ENCODE measurements around the gene OLR1.
"Not testable (repeated sequence)": the region's sequence is repeated elsewhere in the genome, so short reads cannot be mapped to it uniquely, and the experiment has no call there.

Gene OLR1

DNA sequence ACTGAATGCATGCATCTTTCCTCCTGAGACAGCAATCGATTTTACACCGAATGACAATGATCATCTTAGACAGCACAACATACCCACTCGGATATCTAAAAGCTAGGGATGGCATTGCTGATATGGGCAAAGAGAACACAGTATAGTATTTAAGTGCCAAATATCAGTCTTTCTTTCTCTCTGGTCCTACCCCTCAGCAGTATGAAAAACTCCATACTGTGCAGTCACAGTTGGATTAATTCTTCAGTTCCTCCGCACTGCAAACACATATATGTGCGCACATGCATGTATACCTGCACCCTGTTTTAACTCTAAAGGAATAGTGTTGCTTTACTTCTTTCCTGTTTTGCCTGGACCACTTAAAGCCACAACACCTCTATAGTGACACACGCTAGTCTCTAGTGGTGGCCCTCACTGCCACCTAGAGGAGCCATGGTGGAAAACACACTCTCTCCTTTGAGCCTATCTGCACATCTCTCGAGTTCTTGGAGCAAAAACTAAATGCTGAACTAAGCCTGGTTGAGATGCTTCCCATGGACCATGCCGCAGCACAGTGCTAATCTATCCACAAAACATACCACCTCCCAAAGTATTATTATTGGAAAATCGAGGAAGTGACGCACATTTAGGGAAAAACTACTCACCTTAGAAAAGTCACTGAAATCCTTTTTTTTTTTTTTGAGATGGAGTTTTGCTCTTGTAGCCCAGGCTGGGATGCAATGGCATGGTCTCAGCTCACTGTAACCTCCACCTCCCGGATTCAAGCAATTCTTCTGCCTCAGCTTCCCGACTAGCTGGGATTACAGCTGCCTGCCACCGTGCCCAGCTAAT is 18.8 kb upstream of the OLR1 start:
- peak in 1 of 2 experiments; percentile 16 for DNase-seq

DNA sequence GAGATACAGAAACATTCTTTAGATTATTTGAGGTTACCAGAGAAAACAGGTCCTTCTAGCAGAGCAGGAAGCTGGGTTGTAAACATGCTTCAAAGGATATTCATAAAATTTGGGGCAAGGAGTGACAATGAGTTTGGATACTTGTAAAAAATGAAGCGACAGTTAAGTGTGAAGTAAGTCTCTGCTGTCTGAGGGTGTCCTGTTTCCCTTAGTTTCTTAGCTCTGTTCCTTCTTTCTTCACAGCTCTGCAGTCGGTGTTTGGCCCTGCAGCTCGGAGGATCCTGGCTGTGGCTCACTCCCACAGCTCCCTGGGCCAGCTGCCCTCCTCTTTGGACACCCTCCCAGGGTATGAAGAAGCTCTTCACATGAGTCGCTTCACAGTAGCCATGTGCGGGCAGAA is 17.7 kb upstream of the OLR1 start:
- DNase-seq: no peak

DNA sequence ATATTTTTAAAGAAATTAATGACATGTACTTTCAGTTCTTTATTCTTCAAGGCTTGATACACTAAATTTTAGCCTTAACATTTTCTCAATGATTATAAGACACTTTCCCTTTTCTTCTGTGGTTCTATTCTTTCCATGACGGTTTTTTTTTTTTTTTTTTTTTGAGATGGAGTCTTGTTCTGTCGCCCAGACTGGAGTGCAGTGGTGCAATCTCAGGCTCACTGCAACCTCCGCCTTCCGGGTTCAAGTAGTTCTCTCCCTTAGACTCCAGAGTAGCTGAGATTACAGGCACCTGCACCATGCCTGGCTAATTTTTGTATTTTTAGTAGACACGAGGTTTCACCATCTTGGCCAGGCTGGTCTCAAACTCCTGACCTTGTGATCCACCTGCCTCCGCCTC is 15.0 kb upstream of the OLR1 start:
- not testable (repeated sequence) for DNase-seq

DNA sequence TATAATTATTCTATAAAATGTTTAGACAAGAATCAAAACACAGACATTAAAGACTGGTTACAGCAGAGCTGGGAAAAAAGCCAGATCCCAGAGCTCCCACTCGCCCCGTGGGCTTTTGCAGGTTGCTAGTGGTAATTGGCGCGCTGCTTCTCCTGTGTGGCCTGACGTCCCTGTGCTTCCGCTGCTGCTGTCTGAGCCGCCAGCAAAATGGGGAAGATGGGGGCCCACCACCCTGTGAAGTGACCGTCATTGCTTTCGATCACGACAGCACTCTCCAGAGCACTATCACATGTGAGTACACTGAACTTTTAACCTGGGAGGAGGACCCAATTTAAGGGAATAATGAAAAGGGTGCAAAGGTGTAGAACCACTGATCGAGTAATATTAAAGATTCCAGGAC is 14.4 kb upstream of the OLR1 start:
- DNase-seq: no peak

- no peak for DNase-seq
These were observed 12.4 kb upstream of the OLR1 start for GRCh38 chr12:10184261-10184843.

- DNase-seq: no peak
These were observed 10.6 kb upstream of the OLR1 start for GRCh38 chr12:10182354-10183049.

DNA sequence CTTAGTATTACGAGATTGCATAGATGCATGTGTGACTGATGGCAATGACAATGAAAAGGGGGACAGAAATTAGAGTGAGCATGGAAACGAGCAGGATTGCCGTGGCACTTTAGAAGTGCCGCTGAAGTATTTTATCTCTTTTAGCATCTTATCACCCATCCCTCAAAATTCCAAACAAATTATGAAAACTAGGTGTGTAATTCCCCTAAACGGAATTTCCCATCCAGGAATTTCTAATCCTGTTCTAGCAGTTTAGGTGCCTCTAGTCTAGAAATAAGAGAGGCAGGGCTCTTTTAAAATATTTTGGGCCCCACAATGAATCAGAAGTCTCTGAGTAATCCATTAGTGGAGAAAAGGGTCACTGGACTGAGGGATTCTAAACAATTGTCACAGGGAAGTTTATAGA is 7.8 kb upstream of the OLR1 start:
- no peak for DNase-seq

DNA sequence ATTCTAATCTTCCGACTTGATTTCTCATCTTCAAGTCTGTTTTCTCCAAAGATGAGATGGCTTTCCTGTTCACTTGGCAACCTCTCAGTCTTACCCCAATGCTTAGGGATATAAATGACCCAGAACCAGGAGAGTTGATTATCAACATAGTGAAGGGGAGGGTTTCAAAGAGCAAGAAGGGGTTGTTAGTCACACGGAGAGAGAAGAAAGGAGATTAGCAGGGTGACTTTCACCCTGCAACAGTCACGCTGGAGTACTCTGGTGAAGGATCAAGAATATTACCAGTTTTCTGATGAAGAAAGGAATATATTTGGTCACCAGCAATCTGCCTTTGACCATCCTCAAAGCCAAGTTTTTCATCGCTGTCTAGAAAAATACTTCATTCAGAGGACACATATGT is 6.9 kb upstream of the OLR1 start, which contains the start of gene TMEM52B:
TSS of gene TMEM52B (plus strand) at position 212 of the 400 bp plus-strand sequence. CDS start 543 bp downstream, outside the sequence.
- no peak for DNase-seq

- DNase-seq: no peak
These were observed 4.1 kb upstream of the OLR1 start for GRCh38 chr12:10175846-10176636.

DNA sequence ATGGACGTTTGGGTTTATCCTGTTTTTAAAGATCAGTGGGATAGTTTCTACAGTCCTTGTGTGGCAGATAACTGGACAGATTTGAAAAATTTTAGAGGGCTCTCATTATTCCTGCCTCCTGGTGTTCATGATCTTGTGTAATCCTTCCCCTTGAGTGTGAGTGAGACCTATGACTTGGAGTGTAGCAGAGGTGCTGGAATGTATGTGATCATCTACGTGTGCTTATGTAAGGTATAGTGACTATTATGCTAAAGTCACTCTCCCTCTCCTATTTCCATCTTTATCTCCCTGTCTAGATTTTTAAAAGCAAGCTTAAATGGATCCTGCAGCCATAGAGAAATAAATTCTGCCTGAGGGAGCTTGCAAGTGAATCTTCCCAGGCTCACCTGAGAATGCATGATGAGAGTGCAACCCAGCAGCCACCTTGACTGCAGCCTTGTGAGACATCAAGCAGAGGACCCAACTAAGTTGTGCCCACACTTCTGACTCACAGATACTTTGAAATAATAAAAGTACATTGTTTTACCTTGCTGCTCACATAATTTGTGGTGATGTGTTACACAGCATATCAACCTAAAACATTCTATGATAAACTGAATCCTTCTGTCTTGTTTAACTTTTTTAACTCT is 3.2 kb upstream of the OLR1 start:
- DNase-seq: no peak

DNA sequence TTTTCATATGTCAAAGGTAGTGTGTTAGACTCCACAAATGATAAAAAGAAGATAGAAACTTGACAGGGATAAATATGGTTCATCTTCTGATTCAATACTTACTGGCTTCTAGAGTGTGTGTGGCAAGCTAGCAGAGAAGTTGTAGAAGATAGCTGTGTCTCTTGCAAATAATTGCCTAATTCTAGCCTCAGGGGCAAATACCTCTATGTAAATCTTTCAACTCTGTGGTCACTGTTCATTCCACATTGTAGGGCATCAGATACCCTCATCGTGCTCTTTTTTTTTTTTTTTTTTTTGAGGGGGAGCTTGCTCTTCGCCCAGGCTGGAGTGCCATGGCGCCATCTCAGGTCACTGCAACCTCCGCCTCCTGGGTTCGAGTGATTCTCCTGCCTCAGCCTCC is 1.7 kb downstream of the OLR1 start:
- no peak for DNase-seq

GRCh38 chr12:10169104-10169503 is 2.8 kb downstream of the OLR1 start:
- DNase-seq: no peak

- no peak for DNase-seq
These were observed 4.3 kb downstream of the OLR1 start for GRCh38 chr12:10167599-10167998.

DNA sequence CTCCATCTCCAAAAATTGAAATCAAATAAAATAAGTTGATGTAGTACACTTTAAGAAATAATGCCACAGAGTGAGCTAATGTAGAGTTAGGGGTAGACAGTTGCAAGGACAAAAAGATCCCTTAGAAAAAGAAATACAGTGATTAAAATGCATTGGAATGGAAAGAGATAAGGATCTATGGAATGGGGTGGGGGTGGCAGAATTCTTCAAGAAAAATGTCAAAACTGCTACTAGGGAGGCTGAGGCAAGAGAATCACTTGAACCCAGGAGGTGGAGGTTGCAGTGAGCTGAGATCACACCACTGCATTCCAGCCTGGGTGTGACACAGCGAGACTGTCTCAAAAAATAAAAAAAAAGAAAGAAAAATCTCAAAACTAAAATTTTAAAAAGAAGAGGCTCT is 6.5 kb downstream of the OLR1 start:
- DNase-seq: no peak

GRCh38 chr12:10163084-10163483 is 8.8 kb downstream of the OLR1 start:
- DNase-seq: no peak

- DNase-seq: no peak
These were observed 11.1 kb downstream of the OLR1 start for GRCh38 chr12:10160617-10161385.

- DNase-seq: no peak
These were observed 12.7 kb downstream of the OLR1 start for GRCh38 chr12:10159280-10159679.

- DNase-seq: no peak
These were observed 13.5 kb downstream of the OLR1 start for GRCh38 chr12:10158406-10158805.

GRCh38 chr12:10155966-10156365 is 16.0 kb downstream of the OLR1 start:
- no peak for DNase-seq

- no peak for DNase-seq
These were observed 17.8 kb downstream of the OLR1 start for GRCh38 chr12:10154145-10154496.

GRCh38 chr12:10153271-10154144 is 18.4 kb downstream of the OLR1 start:
- peak in 1 of 2 experiments; percentile 44 for DNase-seq
